Measurements from ENCODE around the gene SRD5A3. TPM values are rescaled to one million over a fixed set of nuclear protein-coding genes. Genes with fewer than 3 reads are reported as not detected.
"Not testable (repeated sequence)": the region's sequence is repeated elsewhere in the genome, so short reads cannot be mapped to it uniquely, and the experiment has no call there.

Gene SRD5A3
- total RNA-seq, 1 donor from 2014 or later = 25.5 TPM

DNA sequence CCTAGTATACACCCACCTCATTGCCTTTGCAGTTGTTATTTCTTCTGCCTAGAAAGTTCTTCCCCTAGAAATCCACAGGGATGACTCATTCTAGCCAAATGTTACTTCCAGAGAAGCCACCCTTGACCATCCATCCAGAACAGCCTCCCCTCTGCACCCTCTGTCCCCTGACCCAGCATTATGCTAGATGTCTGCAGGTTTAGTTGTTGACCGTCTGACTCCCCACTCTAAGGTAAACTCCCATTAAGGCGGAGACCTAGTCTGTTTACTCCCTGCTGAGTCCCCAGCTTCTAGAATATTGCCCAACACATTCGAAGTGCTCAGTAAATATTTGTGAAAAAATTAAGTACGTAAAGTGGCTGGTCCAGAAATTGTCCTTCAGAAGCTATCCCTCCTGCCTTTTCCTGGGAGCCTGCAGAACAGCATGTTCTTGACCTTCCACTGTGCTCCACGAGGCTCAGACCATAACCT lies 11.0 kb downstream of the SRD5A3 start:
- DNase-seq (ENCODE audit: extremely low spot score in 2 of 2) = peak in 1 of 2 donors; percentile 84
- Histone ChIP-seq H3K9me3 (no peaks in the 10 kb centered on the region), H3K4me1 (peaks cover 31% of the 10 kb centered on the region), H3K36me3 (no peaks in the 10 kb centered on the region), H3K27ac (peak overlapping the region; percentile 62), H3K4me3 (no peak overlapping the region), H3K27me3 (no peaks in the 10 kb centered on the region)
- no peak for TF ChIP-seq POLR2A (IDR thresholded peaks at IDR 0.05)
- no peak for TF ChIP-seq CTCF (IDR thresholded peaks at IDR 0.05)
- TF ChIP-seq POLR2AphosphoS5 (IDR thresholded peaks at IDR 0.05; ENCODE audit: insufficient read depth in 1 of 2, low read depth in 1 of 2) = no peak
- intact Hi-C loops (cut with DNase I) = loop anchor here (10.0 kb wide), 1 partner anchor 498 kb away; the partner anchor contains the start of gene EXOC1

GRCh38 chr4:55358246-55358645 lies 12.2 kb downstream of the SRD5A3 start:
- intact Hi-C loops (cut with DNase I) = loop anchor here (10.0 kb wide), 1 partner anchor 497 kb away; the partner anchor contains the start of gene EXOC1
- H3K36me3 ChIP-seq = no peaks in the 10 kb centered on the region
- TF ChIP-seq POLR2AphosphoS5 (IDR thresholded peaks at IDR 0.05; ENCODE audit: insufficient read depth in 1 of 2, low read depth in 1 of 2) (no peak), CTCF (IDR thresholded peaks at IDR 0.05) (no peak), POLR2A (IDR thresholded peaks at IDR 0.05) (no peak)
- no peaks in the 10 kb centered on the region for H3K27me3 ChIP-seq
- peaks cover 33% of the 10 kb centered on the region for H3K4me1 ChIP-seq
- H3K9me3 ChIP-seq = no peaks in the 10 kb centered on the region
- H3K4me3 ChIP-seq = no peak overlapping the region
- peak overlapping the region; percentile 62 for H3K27ac ChIP-seq
- DNase-seq (ENCODE audit: extremely low spot score in 2 of 2) = peak in 1 of 2 donors; percentile 56

DNA sequence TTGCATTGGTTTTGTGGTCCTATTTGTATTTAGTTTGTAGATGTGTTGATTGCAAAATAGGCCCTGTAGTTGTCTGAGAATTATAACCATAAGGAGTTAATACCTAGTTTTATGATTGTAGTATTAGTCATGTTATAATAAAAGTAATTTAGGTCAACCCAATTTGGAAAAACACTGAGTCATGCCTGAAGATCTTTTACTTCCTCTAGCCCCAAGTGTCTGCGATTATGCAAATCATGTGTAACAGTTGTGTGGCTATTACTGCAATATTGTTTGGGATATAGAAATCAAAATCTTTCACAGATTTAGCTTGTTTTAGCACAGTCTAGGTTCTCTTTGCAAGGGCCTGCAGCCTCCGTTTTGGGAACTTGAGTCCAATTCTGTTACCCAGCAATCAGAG lies 12.6 kb downstream of the SRD5A3 start:
- H3K9me3 ChIP-seq = no peaks in the 10 kb centered on the region
- no peaks in the 10 kb centered on the region for H3K27me3 ChIP-seq
- no peaks in the 10 kb centered on the region for H3K36me3 ChIP-seq
- intact Hi-C loops (cut with DNase I) = loop anchor here (10.0 kb wide), 1 partner anchor 496 kb away; the partner anchor contains the start of gene EXOC1
- peak overlapping the region; percentile 71 for H3K27ac ChIP-seq
- peak overlapping the region in 1 of 2 donors; percentile 11 for H3K4me3 ChIP-seq
- DNase-seq (ENCODE audit: extremely low spot score in 2 of 2) = peak in 1 of 2 donors; percentile 83
- peaks cover 37% of the 10 kb centered on the region for H3K4me1 ChIP-seq
- TF ChIP-seq POLR2A (IDR thresholded peaks at IDR 0.05) (no peak), POLR2AphosphoS5 (IDR thresholded peaks at IDR 0.05; ENCODE audit: insufficient read depth in 1 of 2, low read depth in 1 of 2) (peak in 1 of 2 donors; percentile 84)

GRCh38 chr4:55359397-55359916 lies 13.4 kb downstream of the SRD5A3 start:
- TF ChIP-seq POLR2AphosphoS5 (IDR thresholded peaks at IDR 0.05; ENCODE audit: insufficient read depth in 1 of 2, low read depth in 1 of 2) (peak in 1 of 2 donors; percentile 51), CTCF (IDR thresholded peaks at IDR 0.05) (no peak)
- peak overlapping the region; percentile 71 for H3K27ac ChIP-seq
- H3K36me3 ChIP-seq = no peaks in the 10 kb centered on the region
- no peaks in the 10 kb centered on the region for H3K27me3 ChIP-seq
- peak overlapping the region in 1 of 2 donors; percentile 11 for H3K4me3 ChIP-seq
- no peaks in the 10 kb centered on the region for H3K9me3 ChIP-seq
- H3K4me1 ChIP-seq = peaks cover 42% of the 10 kb centered on the region
- DNase-seq (ENCODE audit: extremely low spot score in 2 of 2) = peak in 1 of 2 donors; percentile 89
- intact Hi-C loops (cut with DNase I) = loop anchor here (10.0 kb wide), 1 partner anchor 495 kb away; the partner anchor contains the start of gene EXOC1

GRCh38 chr4:55362938-55363337 lies 16.9 kb downstream of the SRD5A3 start:
- H3K4me1 ChIP-seq = peaks cover 32% of the 10 kb centered on the region
- H3K27ac ChIP-seq = peak overlapping the region; percentile 44
- H3K36me3 ChIP-seq; intact Hi-C loops (cut with DNase I); DNase-seq (ENCODE audit: extremely low spot score in 2 of 2); H3K4me3 ChIP-seq; H3K27me3 ChIP-seq; H3K9me3 ChIP-seq: not testable (repeated sequence)

- Histone ChIP-seq H3K4me1 (peaks cover 25% of the 10 kb centered on the region), H3K9me3 (no peaks in the 10 kb centered on the region), H3K4me3 (no peak overlapping the region), H3K27ac (peak overlapping the region; percentile 44), H3K27me3 (no peaks in the 10 kb centered on the region), H3K36me3 (peaks cover 0 to 4% of the 10 kb centered on the region in 2 donors)
- TF ChIP-seq POLR2AphosphoS5 (IDR thresholded peaks at IDR 0.05; ENCODE audit: insufficient read depth in 1 of 2, low read depth in 1 of 2) (peak in 1 of 2 donors; percentile 8), POLR2A (IDR thresholded peaks at IDR 0.05) (no peak)
- intact Hi-C loops (cut with DNase I) = no loop called here
- no peak for DNase-seq (ENCODE audit: extremely low spot score in 2 of 2)
These were observed 17.8 kb downstream of the SRD5A3 start for GRCh38 chr4:55363691-55364351.

All from vagina (tissue), 2 donors.